ENCODE results near the gene ADM5.

ADM5 gene

GRCh38 chr19:49691243-49692146 is 2.1 kb downstream of the ADM5 start:
- peaks cover 4 to 25% of the 10 kb centered on the region in 2 donors for H3K4me1 ChIP-seq (ENCODE audit: control insufficient read depth in 1 of 2, insufficient read depth in 2 of 2, low read length in 2 of 2)
- no peak overlapping the region for H3K27ac ChIP-seq (ENCODE audit: low read length)
- peak overlapping the region; percentile 65 to 66 for H3K4me3 ChIP-seq (ENCODE audit: low read depth in 1 of 2, low read length in 2 of 2)

GRCh38 chr19:49692147-49692506 is 2.7 kb downstream of the ADM5 start:
- Histone ChIP-seq H3K9me3 (ENCODE audit: control insufficient read depth in 1 of 2, low read length in 2 of 2) (no peaks in the 10 kb centered on the region), H3K4me3 (ENCODE audit: low read depth in 1 of 2, low read length in 2 of 2) (no peak overlapping the region), H3K4me1 (ENCODE audit: control insufficient read depth in 1 of 2, insufficient read depth in 2 of 2, low read length in 2 of 2) (peaks cover 4 to 25% of the 10 kb centered on the region in 2 donors), H3K36me3 (ENCODE audit: control insufficient read depth in 1 of 2, insufficient read depth in 2 of 2, low read length in 2 of 2) (peaks cover 0 to 9% of the 10 kb centered on the region in 2 donors), H3K27ac (ENCODE audit: low read length) (no peak overlapping the region), H3K27me3 (ENCODE audit: low read depth, low read length) (peaks cover 19% of the 10 kb centered on the region)

More at GRCh38 chr19:49691243-49692146, 2.1 kb downstream of the ADM5 start:
- Histone ChIP-seq H3K27me3 (ENCODE audit: low read depth, low read length) (peaks cover 19% of the 10 kb centered on the region), H3K9me3 (ENCODE audit: control insufficient read depth in 1 of 2, low read length in 2 of 2) (no peaks in the 10 kb centered on the region), H3K36me3 (ENCODE audit: control insufficient read depth in 1 of 2, insufficient read depth in 2 of 2, low read length in 2 of 2) (peaks cover 0 to 14% of the 10 kb centered on the region in 2 donors)

- no peaks in the 10 kb centered on the region for H3K36me3 ChIP-seq (ENCODE audit: control insufficient read depth in 1 of 2, insufficient read depth in 2 of 2, low read length in 2 of 2)
- no peak overlapping the region for H3K4me3 ChIP-seq (ENCODE audit: low read depth in 1 of 2, low read length in 2 of 2)
- peaks cover 5% of the 10 kb centered on the region for H3K27me3 ChIP-seq (ENCODE audit: low read depth, low read length)
- no peaks in the 10 kb centered on the region for H3K9me3 ChIP-seq (ENCODE audit: control insufficient read depth in 1 of 2, low read length in 2 of 2)
- peaks cover 0 to 6% of the 10 kb centered on the region in 2 donors for H3K4me1 ChIP-seq (ENCODE audit: control insufficient read depth in 1 of 2, insufficient read depth in 2 of 2, low read length in 2 of 2)
- H3K27ac ChIP-seq (ENCODE audit: low read length): no peak overlapping the region
Measured at GRCh38 chr19:49696115-49696514, 6.7 kb downstream of the ADM5 start.

GRCh38 chr19:49696865-49697264 is 7.5 kb downstream of the ADM5 start:
- Histone ChIP-seq H3K4me3 (ENCODE audit: low read depth in 1 of 2, low read length in 2 of 2) (no peak overlapping the region), H3K4me1 (ENCODE audit: control insufficient read depth in 1 of 2, insufficient read depth in 2 of 2, low read length in 2 of 2) (no peaks in the 10 kb centered on the region), H3K27me3 (ENCODE audit: low read depth, low read length) (no peaks in the 10 kb centered on the region), H3K36me3 (ENCODE audit: control insufficient read depth in 1 of 2, insufficient read depth in 2 of 2, low read length in 2 of 2) (no peaks in the 10 kb centered on the region), H3K27ac (ENCODE audit: low read length) (no peak overlapping the region), H3K9me3 (ENCODE audit: control insufficient read depth in 1 of 2, low read length in 2 of 2) (no peaks in the 10 kb centered on the region)

GRCh38 chr19:49699364-49699763 is 10.0 kb downstream of the ADM5 start:
- Histone ChIP-seq H3K4me1 (ENCODE audit: control insufficient read depth in 1 of 2, insufficient read depth in 2 of 2, low read length in 2 of 2) (no peaks in the 10 kb centered on the region), H3K36me3 (ENCODE audit: control insufficient read depth in 1 of 2, insufficient read depth in 2 of 2, low read length in 2 of 2) (no peaks in the 10 kb centered on the region), H3K27ac (ENCODE audit: low read length) (no peak overlapping the region), H3K9me3 (ENCODE audit: control insufficient read depth in 1 of 2, low read length in 2 of 2) (no peaks in the 10 kb centered on the region), H3K4me3 (ENCODE audit: low read depth in 1 of 2, low read length in 2 of 2) (no peak overlapping the region), H3K27me3 (ENCODE audit: low read depth, low read length) (no peaks in the 10 kb centered on the region)

- no peaks in the 10 kb centered on the region for H3K9me3 ChIP-seq (ENCODE audit: control insufficient read depth in 1 of 2, low read length in 2 of 2)
- no peaks in the 10 kb centered on the region for H3K4me1 ChIP-seq (ENCODE audit: control insufficient read depth in 1 of 2, insufficient read depth in 2 of 2, low read length in 2 of 2)
- H3K4me3 ChIP-seq (ENCODE audit: low read depth in 1 of 2, low read length in 2 of 2): no peak overlapping the region
- no peaks in the 10 kb centered on the region for H3K36me3 ChIP-seq (ENCODE audit: control insufficient read depth in 1 of 2, insufficient read depth in 2 of 2, low read length in 2 of 2)
- no peak overlapping the region for H3K27ac ChIP-seq (ENCODE audit: low read length)
- no peaks in the 10 kb centered on the region for H3K27me3 ChIP-seq (ENCODE audit: low read depth, low read length)
Measured at GRCh38 chr19:49700563-49700962, 11.2 kb downstream of the ADM5 start.

GRCh38 chr19:49701271-49701786 is 11.9 kb downstream of the ADM5 start:
- Histone ChIP-seq H3K36me3 (ENCODE audit: control insufficient read depth in 1 of 2, insufficient read depth in 2 of 2, low read length in 2 of 2) (peaks cover 0 to 6% of the 10 kb centered on the region in 2 donors), H3K27me3 (ENCODE audit: low read depth, low read length) (no peaks in the 10 kb centered on the region), H3K4me3 (ENCODE audit: low read depth in 1 of 2, low read length in 2 of 2) (no peak overlapping the region), H3K4me1 (ENCODE audit: control insufficient read depth in 1 of 2, insufficient read depth in 2 of 2, low read length in 2 of 2) (no peaks in the 10 kb centered on the region), H3K9me3 (ENCODE audit: control insufficient read depth in 1 of 2, low read length in 2 of 2) (no peaks in the 10 kb centered on the region), H3K27ac (ENCODE audit: low read length) (no peak overlapping the region)

GRCh38 chr19:49704888-49705642 is 15.7 kb downstream of the ADM5 start:
- H3K4me1 ChIP-seq (ENCODE audit: control insufficient read depth in 1 of 2, insufficient read depth in 2 of 2, low read length in 2 of 2): no peaks in the 10 kb centered on the region
- no peak overlapping the region for H3K27ac ChIP-seq (ENCODE audit: low read length)
- no peaks in the 10 kb centered on the region for H3K27me3 ChIP-seq (ENCODE audit: low read depth, low read length)
- no peaks in the 10 kb centered on the region for H3K9me3 ChIP-seq (ENCODE audit: control insufficient read depth in 1 of 2, low read length in 2 of 2)
- H3K36me3 ChIP-seq (ENCODE audit: control insufficient read depth in 1 of 2, insufficient read depth in 2 of 2, low read length in 2 of 2): peaks cover 0 to 6% of the 10 kb centered on the region in 2 donors
- H3K4me3 ChIP-seq (ENCODE audit: low read depth in 1 of 2, low read length in 2 of 2): no peak overlapping the region

- Histone ChIP-seq H3K4me1 (ENCODE audit: control insufficient read depth in 1 of 2, insufficient read depth in 2 of 2, low read length in 2 of 2) (no peaks in the 10 kb centered on the region), H3K27ac (ENCODE audit: low read length) (no peak overlapping the region), H3K9me3 (ENCODE audit: control insufficient read depth in 1 of 2, low read length in 2 of 2) (no peaks in the 10 kb centered on the region), H3K27me3 (ENCODE audit: low read depth, low read length) (no peaks in the 10 kb centered on the region), H3K36me3 (ENCODE audit: control insufficient read depth in 1 of 2, insufficient read depth in 2 of 2, low read length in 2 of 2) (peaks cover 0 to 6% of the 10 kb centered on the region in 2 donors), H3K4me3 (ENCODE audit: low read depth in 1 of 2, low read length in 2 of 2) (no peak overlapping the region)
Measured at GRCh38 chr19:49705919-49706318, 16.5 kb downstream of the ADM5 start.

- Histone ChIP-seq H3K4me1 (ENCODE audit: control insufficient read depth in 1 of 2, insufficient read depth in 2 of 2, low read length in 2 of 2) (peaks cover 0 to 3% of the 10 kb centered on the region in 2 donors), H3K27me3 (ENCODE audit: low read depth, low read length) (no peaks in the 10 kb centered on the region), H3K4me3 (ENCODE audit: low read depth in 1 of 2, low read length in 2 of 2) (no peak overlapping the region), H3K9me3 (ENCODE audit: control insufficient read depth in 1 of 2, low read length in 2 of 2) (no peaks in the 10 kb centered on the region), H3K36me3 (ENCODE audit: control insufficient read depth in 1 of 2, insufficient read depth in 2 of 2, low read length in 2 of 2) (peaks cover 0 to 6% of the 10 kb centered on the region in 2 donors), H3K27ac (ENCODE audit: low read length) (no peak overlapping the region)
Measured at GRCh38 chr19:49710372-49710951, 21.1 kb downstream of the ADM5 start.

- Histone ChIP-seq H3K4me1 (ENCODE audit: control insufficient read depth in 1 of 2, insufficient read depth in 2 of 2, low read length in 2 of 2) (peaks cover 0 to 3% of the 10 kb centered on the region in 2 donors), H3K9me3 (ENCODE audit: control insufficient read depth in 1 of 2, low read length in 2 of 2) (no peaks in the 10 kb centered on the region), H3K36me3 (ENCODE audit: control insufficient read depth in 1 of 2, insufficient read depth in 2 of 2, low read length in 2 of 2) (no peaks in the 10 kb centered on the region), H3K27ac (ENCODE audit: low read length) (no peak overlapping the region), H3K4me3 (ENCODE audit: low read depth in 1 of 2, low read length in 2 of 2) (no peak overlapping the region), H3K27me3 (ENCODE audit: low read depth, low read length) (no peaks in the 10 kb centered on the region)
Measured at GRCh38 chr19:49712397-49712859, 23.0 kb downstream of the ADM5 start.

Measured in muscle layer of duodenum (tissue), 2 donors.